Measurements from ENCODE around the gene FILIP1. TPM values are rescaled to one million over a fixed set of nuclear protein-coding genes. Genes with fewer than 3 reads are reported as not detected.

FILIP1 gene
- total RNA-seq, 1 experiment from 2014 or later = 2.9 TPM

- no peak for TF ChIP-seq MXD4 (CRISPR knock-in tag; IDR thresholded peaks at IDR 0.05; ENCODE audit: borderline replicate concordance)
Observed at GRCh38 chr6:75307364-75308004, 186.1 kb downstream of the FILIP1 start (continued).

DNA sequence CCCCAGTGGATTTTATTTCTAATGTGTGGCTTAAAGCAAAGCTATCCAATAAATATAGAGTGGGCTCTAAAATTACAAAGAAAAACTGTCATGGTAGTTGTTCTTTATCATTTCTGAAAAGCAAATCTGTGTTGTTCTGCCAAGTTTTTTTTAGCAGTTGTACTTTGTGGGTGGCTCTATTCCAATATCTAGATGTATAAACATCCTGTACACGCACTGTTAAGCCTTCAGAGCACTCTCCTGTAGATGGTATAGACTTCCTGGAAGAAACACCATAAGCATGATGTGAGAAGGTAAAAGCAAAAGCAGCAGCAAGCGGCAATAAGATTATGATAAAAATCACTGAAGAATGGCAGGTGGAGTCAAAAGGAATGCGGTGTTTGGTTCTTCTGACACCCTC, 187.5 kb downstream of the FILIP1 start:
- DNase-seq (ENCODE audit: low spot score) = no peak
- Mint-ChIP-seq H3K27me3 (ENCODE audit: low read depth) (no peaks in the 10 kb centered on the region), H3K27ac (no peak overlapping the region; the same call in 1 of the 2 replicates), H3K4me3 (no peak overlapping the region), H3K4me1 (no peaks in the 10 kb centered on the region), H3K9me3 (no peaks in the 10 kb centered on the region), H3K36me3 (no peaks in the 10 kb centered on the region)
- ChIA-PET CTCF (interaction anchor here (0.6 to 1.4 kb wide), 6 partner anchors 9 to 223 kb away, joined by 4 to 7 read pairs (median 5); no protein-coding TSS in a partner anchor), POLR2A (no interaction called here)
- TF ChIP-seq NFATC4 (CRISPR knock-in tag; IDR thresholded peaks at IDR 0.05) = no peak
- TF ChIP-seq TP53 (CRISPR knock-in tag; IDR thresholded peaks at IDR 0.05) = no peak
- TF ChIP-seq AFF4 (CRISPR knock-in tag; IDR thresholded peaks at IDR 0.05; ENCODE audit: borderline replicate concordance) = no peak
- TF ChIP-seq, protein P1, sequence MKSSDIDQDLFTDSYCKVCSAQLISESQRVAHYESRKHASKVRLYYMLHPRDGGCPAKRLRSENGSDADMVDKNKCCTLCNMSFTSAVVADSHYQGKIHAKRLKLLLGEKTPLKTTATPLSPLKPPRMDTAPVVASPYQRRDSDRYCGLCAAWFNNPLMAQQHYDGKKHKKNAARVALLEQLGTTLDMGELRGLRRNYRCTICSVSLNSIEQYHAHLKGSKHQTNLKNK (CRISPR knock-in tag; IDR thresholded peaks at IDR 0.05) = no peak
- no peak for TF ChIP-seq E2F1 (CRISPR knock-in tag; IDR thresholded peaks at IDR 0.05)
- no peak for TF ChIP-seq TEAD1 (CRISPR knock-in tag; IDR thresholded peaks at IDR 0.05)
- TF ChIP-seq JUN (CRISPR knock-in tag; IDR thresholded peaks at IDR 0.05) = no peak
- TF ChIP-seq AR (CRISPR knock-in tag; IDR thresholded peaks at IDR 0.05) = no peak
- no peak for TF ChIP-seq ETV6 (CRISPR knock-in tag; IDR thresholded peaks at IDR 0.05)
- no peak for TF ChIP-seq ARID4B (CRISPR knock-in tag; IDR thresholded peaks at IDR 0.05; ENCODE audit: borderline replicate concordance)
- no peak for TF ChIP-seq ZNF532 (CRISPR knock-in tag; IDR thresholded peaks at IDR 0.05; ENCODE audit: borderline replicate concordance)
- ATAC-seq = no peak
